DND-41 (cell line): ENCODE results near the gene RAVER2.
"Not testable (repeated sequence)": the region's sequence is repeated elsewhere in the genome, so short reads cannot be mapped to it uniquely, and the experiment has no call there.

ENCODE experiments used
- ATAC-seq: fragments of 200-7000 bp; cut with Tn5 transposase; 3 replicates; pipeline ENCODE4 v1.9.1; 2021; ENCODE audit warnings: low read depth; ENCODE audit not compliant: insufficient read depth
- DNase-seq: peaks from one replicate; pipeline ENCODE4 v3.0.0-alpha.2; 2020
- H2AFZ ChIP-seq: 2 replicates; pipeline ENCODE4 v1.6.0; 2012; ENCODE audit warnings: low read depth, low read length
- H3K27ac ChIP-seq: 2 replicates; pipeline ENCODE4 v1.5.1; 2012; ENCODE audit warnings: low read length, inconsistent platforms
- H3K27me3 ChIP-seq: fragments of 200-600 bp; sonication (generic); 2 replicates; pipeline ENCODE4 v1.6.0; 2012; ENCODE audit warnings: low read length, mild to moderate bottlenecking, inconsistent platforms; ENCODE audit not compliant: insufficient read depth, poor library complexity
- H3K36me3 ChIP-seq: 2 replicates; pipeline ENCODE4 v1.5.1; 2012; ENCODE audit warnings: low read length, inconsistent platforms; ENCODE audit not compliant: insufficient read depth
- H3K4me1 ChIP-seq: 2 replicates; pipeline ENCODE4 v1.5.1; 2012; ENCODE audit warnings: mild to moderate bottlenecking, low read length; ENCODE audit not compliant: insufficient read depth
- H3K4me2 ChIP-seq: 2 replicates; pipeline ENCODE4 v1.6.0; 2012; ENCODE audit warnings: mild to moderate bottlenecking, moderate library complexity, low read length, inconsistent platforms; ENCODE audit not compliant: insufficient read depth
- H3K4me3 ChIP-seq, 2 experiments: fragments of 200-600 bp in 1 of 2; shearing (Covaris generic) in 1 of 2; 2 replicates each; pipeline ENCODE4 v1.5.1; 2012 to 2016; ENCODE audit warnings: inconsistent platforms in 2 of 2, low read length in 2 of 2, mild to moderate bottlenecking in 2 of 2, low read depth in 1 of 2, moderate library complexity in 1 of 2
- H3K79me2 ChIP-seq: 2 replicates; pipeline ENCODE4 v1.6.0; 2012; ENCODE audit warnings: low read length, inconsistent platforms; ENCODE audit not compliant: insufficient read depth
- H3K9ac ChIP-seq: 2 replicates; pipeline ENCODE4 v1.6.0; 2012; ENCODE audit warnings: low read depth, mild to moderate bottlenecking, inconsistent platforms, low read length, moderate library complexity
- H3K9me3 ChIP-seq: 2 replicates; pipeline ENCODE4 v1.5.1; 2012; ENCODE audit warnings: low read length, moderate library complexity, mild to moderate bottlenecking, inconsistent platforms; ENCODE audit not compliant: insufficient read depth, severe bottlenecking
- H4K20me1 ChIP-seq: 2 replicates; pipeline ENCODE4 v1.6.0; 2012; ENCODE audit warnings: low read length; ENCODE audit not compliant: insufficient read depth
- EZH2 ChIP-seq: IDR thresholded peaks from 3 replicates; pipeline ENCODE4 v1.6.1; 2012; ENCODE audit warnings: borderline replicate concordance, low read depth, mild to moderate bottlenecking, moderate library complexity, low read length, inconsistent platforms; ENCODE audit not compliant: severe bottlenecking
- TF ChIP-seq, protein P1 (sequence below): IDR thresholded peaks from 2 replicates; pipeline ENCODE4 v1.5.1; 2012; ENCODE audit warnings: borderline replicate concordance, low read length, moderate library complexity, mild to moderate bottlenecking; ENCODE audit not compliant: poor library complexity, severe bottlenecking; ENCODE audit errors: extremely low read depth

Gene RAVER2

DNA sequence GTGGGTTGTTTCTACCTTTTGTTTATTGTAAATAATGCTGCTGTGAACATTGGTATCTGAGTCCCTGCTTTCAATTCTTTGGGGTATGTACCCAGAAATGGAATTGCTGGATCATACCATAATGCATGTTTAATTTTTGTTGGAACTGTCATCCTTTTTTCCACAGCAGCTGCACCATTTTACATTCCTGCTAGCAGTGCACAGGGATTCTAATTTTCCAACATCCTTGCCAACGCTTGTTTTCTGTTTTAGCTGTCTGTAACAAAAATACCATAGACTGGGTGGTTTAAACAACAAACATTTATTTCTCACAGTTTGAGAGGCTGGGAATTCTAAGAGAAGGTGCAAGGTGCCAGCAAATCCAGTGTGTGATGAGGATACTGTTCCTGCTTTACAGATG, 65.1 kb downstream of the RAVER2 start:
- no peak for ATAC-seq
- no peaks in the 10 kb centered on the region for H3K36me3 ChIP-seq
- DNase-seq, result no peak

GRCh38 chr1:64811131-64811530, 66.3 kb downstream of the RAVER2 start:
- H3K79me2 ChIP-seq, result no peaks in the 10 kb centered on the region
- H3K4me2 ChIP-seq, result no peak overlapping the region
- TF ChIP-seq, protein P1, sequence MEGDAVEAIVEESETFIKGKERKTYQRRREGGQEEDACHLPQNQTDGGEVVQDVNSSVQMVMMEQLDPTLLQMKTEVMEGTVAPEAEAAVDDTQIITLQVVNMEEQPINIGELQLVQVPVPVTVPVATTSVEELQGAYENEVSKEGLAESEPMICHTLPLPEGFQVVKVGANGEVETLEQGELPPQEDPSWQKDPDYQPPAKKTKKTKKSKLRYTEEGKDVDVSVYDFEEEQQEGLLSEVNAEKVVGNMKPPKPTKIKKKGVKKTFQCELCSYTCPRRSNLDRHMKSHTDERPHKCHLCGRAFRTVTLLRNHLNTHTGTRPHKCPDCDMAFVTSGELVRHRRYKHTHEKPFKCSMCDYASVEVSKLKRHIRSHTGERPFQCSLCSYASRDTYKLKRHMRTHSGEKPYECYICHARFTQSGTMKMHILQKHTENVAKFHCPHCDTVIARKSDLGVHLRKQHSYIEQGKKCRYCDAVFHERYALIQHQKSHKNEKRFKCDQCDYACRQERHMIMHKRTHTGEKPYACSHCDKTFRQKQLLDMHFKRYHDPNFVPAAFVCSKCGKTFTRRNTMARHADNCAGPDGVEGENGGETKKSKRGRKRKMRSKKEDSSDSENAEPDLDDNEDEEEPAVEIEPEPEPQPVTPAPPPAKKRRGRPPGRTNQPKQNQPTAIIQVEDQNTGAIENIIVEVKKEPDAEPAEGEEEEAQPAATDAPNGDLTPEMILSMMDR, result no peak
- TF ChIP-seq EZH2, result no peak
- no peak overlapping the region for H3K9ac ChIP-seq
- no peak for DNase-seq
- no peaks in the 10 kb centered on the region for H3K9me3 ChIP-seq
- no peaks in the 10 kb centered on the region for H4K20me1 ChIP-seq
- no peak overlapping the region for H3K4me3 ChIP-seq
- no peaks in the 10 kb centered on the region for H3K36me3 ChIP-seq
- H3K27me3 ChIP-seq, result no peaks in the 10 kb centered on the region
- ATAC-seq, result no peak
- no peak overlapping the region for H3K27ac ChIP-seq
- H3K4me1 ChIP-seq, result no peaks in the 10 kb centered on the region
- H2AFZ ChIP-seq, result no peak overlapping the region

More for the DNA sequence above, 65.1 kb downstream of the RAVER2 start:
- Histone ChIP-seq H3K9me3 (no peaks in the 10 kb centered on the region), H3K4me1 (no peaks in the 10 kb centered on the region), H4K20me1 (no peaks in the 10 kb centered on the region), H3K4me3 (no peak overlapping the region), H3K27ac (no peak overlapping the region), H3K4me2 (no peak overlapping the region), H2AFZ (no peak overlapping the region), H3K27me3 (no peaks in the 10 kb centered on the region), H3K79me2 (no peaks in the 10 kb centered on the region), H3K9ac (no peak overlapping the region)
- TF ChIP-seq, protein P1, result no peak
- no peak for TF ChIP-seq EZH2

DNA sequence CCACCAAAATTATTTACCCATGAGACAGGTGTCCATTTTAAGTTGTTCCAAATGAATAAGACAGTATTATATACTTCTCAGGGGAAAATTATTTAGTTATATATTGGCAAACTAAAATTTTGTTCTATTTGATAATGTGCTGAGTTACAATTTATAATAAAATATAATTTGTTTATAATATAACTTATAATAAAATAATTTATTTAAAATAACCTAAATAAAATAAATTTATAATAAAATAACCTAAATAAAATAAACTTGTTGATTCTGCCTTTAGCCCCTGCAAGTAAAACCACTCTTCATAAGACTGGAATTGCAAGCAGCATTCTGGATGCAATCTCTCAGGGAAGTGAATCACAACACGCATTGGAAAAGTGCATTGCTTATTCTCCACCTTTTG, 69.6 kb downstream of the RAVER2 start:
- ATAC-seq, result no peak
- TF ChIP-seq, protein P1, result no peak
- no peak for TF ChIP-seq EZH2

DNA sequence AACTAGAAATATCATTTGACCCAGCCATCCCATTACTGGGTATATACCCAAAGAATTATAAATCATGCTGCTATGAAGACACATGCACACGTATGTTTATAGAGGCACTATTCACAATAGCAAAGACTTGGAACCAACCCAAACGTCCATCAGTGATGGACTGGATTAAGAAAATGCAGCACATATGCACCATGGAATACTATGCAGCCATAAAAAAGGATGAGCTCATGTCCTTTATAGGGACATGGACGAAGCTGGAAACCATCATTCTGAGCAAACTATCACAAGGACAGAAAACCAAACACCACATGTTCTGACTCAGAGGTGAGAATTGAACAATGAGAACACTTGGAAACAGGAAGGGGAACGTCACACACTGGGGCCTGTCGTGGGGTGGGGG, 72.5 kb downstream of the RAVER2 start:
- H3K4me1 ChIP-seq, H4K20me1 ChIP-seq, H3K27ac ChIP-seq, H2AFZ ChIP-seq, H3K79me2 ChIP-seq, H3K9ac ChIP-seq, ATAC-seq, H3K27me3 ChIP-seq, DNase-seq, H3K4me3 ChIP-seq, H3K9me3 ChIP-seq, H3K36me3 ChIP-seq, H3K4me2 ChIP-seq: not testable (repeated sequence)

More for the DNA sequence above, 69.6 kb downstream of the RAVER2 start:
- Histone ChIP-seq H3K9ac (no peak overlapping the region), H3K4me1 (no peaks in the 10 kb centered on the region), H2AFZ (no peak overlapping the region), H3K4me3 (no peak overlapping the region), H3K27ac (no peak overlapping the region), H3K4me2 (no peak overlapping the region), H3K79me2 (no peaks in the 10 kb centered on the region), H4K20me1 (no peaks in the 10 kb centered on the region), H3K36me3 (no peaks in the 10 kb centered on the region), H3K9me3 (no peaks in the 10 kb centered on the region), H3K27me3 (no peaks in the 10 kb centered on the region)
- no peak for DNase-seq

DNA sequence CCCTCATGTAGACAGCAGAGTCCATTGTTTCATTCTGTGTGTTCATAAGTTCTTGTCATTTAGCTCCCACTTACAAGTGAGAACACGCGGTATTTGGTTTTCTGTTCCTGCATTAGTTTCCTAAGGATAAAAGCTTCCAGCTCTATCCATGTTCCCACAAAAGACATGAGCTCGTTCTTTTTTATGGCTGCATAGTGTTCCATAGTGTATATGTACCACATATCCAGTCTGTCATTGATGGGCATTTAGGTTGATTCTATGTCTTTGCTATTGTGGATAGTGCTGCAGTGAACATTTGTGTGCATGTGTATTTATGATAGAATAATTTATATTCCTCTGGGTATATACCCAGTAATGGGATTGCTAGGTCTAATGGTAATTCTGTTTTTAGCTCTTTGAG, 75.7 kb downstream of the RAVER2 start:
- not testable (repeated sequence) for ATAC-seq, H3K9ac ChIP-seq, H3K4me2 ChIP-seq, H3K27ac ChIP-seq, H3K27me3 ChIP-seq, H3K79me2 ChIP-seq, DNase-seq, H3K36me3 ChIP-seq, H4K20me1 ChIP-seq, H3K4me1 ChIP-seq, H2AFZ ChIP-seq, H3K9me3 ChIP-seq, H3K4me3 ChIP-seq
